ENCODE results near the gene IL1RAPL1. TPM values are rescaled to one million over a fixed set of nuclear protein-coding genes. Genes with fewer than 3 reads are reported as not detected.

The IL1RAPL1 gene
- total and polyA plus RNA-seq, 9 of the 15 experiments (the other 6 are each of a cell fraction or from before 2014, with no cell fraction given): 0.04 to 0.07 (median 0.04) TPM; not detected in 6

GRCh38 chrX:29724316-29724715 is 1137.1 kb downstream of the IL1RAPL1 start (continued):
- TF ChIP-seq E4F1 (CRISPR knock-in tag; IDR thresholded peaks at IDR 0.05; ENCODE audit: borderline replicate concordance) (no peak), HNRNPH1 (optimal IDR thresholded peaks at IDR 0.05; ENCODE audit: low read depth, low read length) (no peak)

GRCh38 chrX:29726811-29727210 is 1139.6 kb downstream of the IL1RAPL1 start:
- no TSS peak for BruUV-seq (replicated peaks)
- Histone ChIP-seq H4K20me1 (replicated peaks; ENCODE audit: control insufficient read depth, insufficient read depth, low read length) (no peaks in the 10 kb centered on the region), H3K9me3 (replicated peaks; ENCODE audit: control insufficient read depth, insufficient read depth, low read depth, low read length) (no peaks in the 10 kb centered on the region), H3K36me3 (ENCODE audit: control insufficient read depth, insufficient read depth, low read length) (no peaks in the 10 kb centered on the region), H3K9me1 (ENCODE audit: control insufficient read depth, insufficient read depth, low read length) (no peaks in the 10 kb centered on the region), H3K27ac (ENCODE audit: extremely low read depth, low read depth, low read length) (no peak overlapping the region), H3K4me3 (no peak overlapping the region), H2AFZ (ENCODE audit: low read depth, low read length) (no peak overlapping the region), H3K79me2 (ENCODE audit: control insufficient read depth, insufficient read depth, low read length) (no peaks in the 10 kb centered on the region), H3K9ac (ENCODE audit: insufficient read depth in 1 of 2, low read depth in 2 of 2, low read length in 2 of 2) (no peak overlapping the region), H3K27me3 (ENCODE audit: control insufficient read depth in 2 of 2, insufficient read depth in 2 of 2, low read length in 2 of 2) (no peaks in the 10 kb centered on the region), H3K4me2 (ENCODE audit: insufficient read depth, low read length) (no peak overlapping the region), H3K4me1 (replicated peaks in 1 of 2; ENCODE audit: control insufficient read depth in 2 of 2, insufficient read depth in 2 of 2, low read length in 2 of 2) (no peaks in the 10 kb centered on the region)
- ChIA-PET CTCF (ENCODE audit: low intra/inter-chr PET ratio) (no interaction called here), POLR2A (no interaction called here)
- 0% methylated on average over 2 of the region's 2 CpGs for WGBS (ENCODE audit: insufficient coverage, low coverage, missing lambda C conversion rate)
- intact Hi-C loops (cut with micrococcal nuclease) (no loop called here), in situ Hi-C loops (cut with MboI) (no loop called here)
- DNase-seq (ENCODE audit: extremely low read depth in 1 of 4, low spot score in 3 of 4) (no peak), FAIRE-seq (no peak), ATAC-seq (no peak)
- TF ChIP-seq ZNF561 (CRISPR knock-in tag; conservative IDR thresholded peaks at IDR 0.05) (no peak), RBBP5 (IDR thresholded peaks at IDR 0.05; ENCODE audit: borderline replicate concordance, insufficient read depth, low read length, poor library complexity, severe bottlenecking) (no peak), PHTF2 (CRISPR knock-in tag; IDR thresholded peaks at IDR 0.05) (no peak), PRDM10 (IDR thresholded peaks at IDR 0.05; ENCODE audit: partially characterized antibody) (no peak), ERF (CRISPR knock-in tag; IDR thresholded peaks at IDR 0.05) (no peak), SMARCB1 (IDR thresholded peaks at IDR 0.05; ENCODE audit: insufficient read length, low read depth) (no peak), PRPF4 (IDR thresholded peaks at IDR 0.05; ENCODE audit: insufficient read depth, low read depth, low read length, poor library complexity, severe bottlenecking) (no peak), SMAD3 (CRISPR knock-in tag; conservative IDR thresholded peaks at IDR 0.05) (no peak), SMAD1 (IDR thresholded peaks at IDR 0.05; ENCODE audit: low read depth, low read length, partially characterized antibody) (no peak), MAX (CRISPR knock-in tag; IDR thresholded peaks at IDR 0.05) (no peak), CHD4 (IDR thresholded peaks at IDR 0.05; ENCODE audit: insufficient read depth, insufficient replicate concordance, low read depth, low read length, poor library complexity, severe bottlenecking) (no peak), RBM22 (IDR thresholded peaks at IDR 0.05; ENCODE audit: low read depth, low read length, poor library complexity, severe bottlenecking) (no peak), BMI1 (IDR thresholded peaks at IDR 0.05; ENCODE audit: low read length) (no peak)

All from K562 (cell line).